SU-DHL-6 (cell line): ENCODE results near the gene BAHCC1.

Source experiments
- H2AFZ ChIP-seq: fragments of 200-600 bp; sonication (generic); 2 replicates; pipeline ENCODE4 v1.6.1; 2014; ENCODE audit warnings: low read depth, mild to moderate bottlenecking, moderate library complexity, mixed read lengths, antibody characterized with exemption, low read length; ENCODE audit not compliant: severe bottlenecking
- H3F3A ChIP-seq: fragments of 200-600 bp; shearing (Covaris generic); 2 replicates; pipeline ENCODE4 v1.6.0; 2016; ENCODE audit warnings: antibody characterized with exemption, mild to moderate bottlenecking; ENCODE audit not compliant: insufficient read depth
- H3K27ac ChIP-seq: fragments of 200-600 bp; sonication (generic); 2 replicates; pipeline ENCODE4 v1.5.1; 2016; ENCODE audit warnings: low read depth, mild to moderate bottlenecking, low read length, moderate library complexity, mixed read lengths
- H3K27me3 ChIP-seq: fragments of 200-600 bp; sonication (generic), shearing (Covaris generic); 2 replicates; pipeline ENCODE4 v1.6.0; 2014; ENCODE audit warnings: mild to moderate bottlenecking, low read length
- H3K36me3 ChIP-seq: fragments of 200-600 bp; sonication (generic); 2 replicates; pipeline ENCODE4 v1.6.1; 2014; ENCODE audit warnings: mild to moderate bottlenecking, low read length, mixed read lengths
- H3K4me2 ChIP-seq: fragments of 300-600, 200-600 bp; shearing (Covaris generic), sonication (generic); 2 replicates; pipeline ENCODE4 v1.6.0; 2014; ENCODE audit warnings: low read length, low read depth, mild to moderate bottlenecking; ENCODE audit not compliant: poor library complexity, severe bottlenecking
- H3K4me3 ChIP-seq: fragments of 200-600 bp; sonication (generic); 2 replicates; pipeline ENCODE4 v1.5.1; 2014; ENCODE audit warnings: antibody characterized with exemption, low read length, mild to moderate bottlenecking, mixed read lengths; ENCODE audit not compliant: insufficient read depth, poor library complexity, severe bottlenecking
- H3K79me2 ChIP-seq: fragments of 200-600 bp; sonication (generic); 2 replicates; pipeline ENCODE4 v1.6.1; 2014; ENCODE audit warnings: mild to moderate bottlenecking, low read length, moderate library complexity; ENCODE audit not compliant: insufficient read depth
- H3K9ac ChIP-seq: fragments of 200-600 bp; sonication (generic); 2 replicates; pipeline ENCODE4 v1.7.0; 2014; ENCODE audit warnings: mild to moderate bottlenecking, low read length
- H3K9me2 ChIP-seq: fragments of 200-600 bp; sonication (generic); replicated peaks from 2 replicates; pipeline ENCODE4 v1.6.1; 2014; ENCODE audit warnings: low read length; ENCODE audit not compliant: insufficient read depth
- H3K9me3 ChIP-seq: fragments of 200-600 bp; sonication (generic); 2 replicates; pipeline ENCODE4 v1.6.1; 2014; ENCODE audit warnings: low read length, mixed read lengths; ENCODE audit not compliant: insufficient read depth
- H4K20me1 ChIP-seq: fragments of 200-600 bp; sonication (generic); 2 replicates; pipeline ENCODE4 v1.6.1; 2014; ENCODE audit warnings: low read depth, mild to moderate bottlenecking, antibody characterized with exemption, low read length, moderate library complexity, mixed read lengths
- EZH2phosphoT487 ChIP-seq: fragments of 200-600 bp; sonication (generic), shearing (Covaris generic); conservative IDR thresholded peaks from 2 replicates; pipeline ENCODE4 v1.6.1; 2018; ENCODE audit warnings: mild to moderate bottlenecking, antibody characterized with exemption, low read length, moderate library complexity, mixed read lengths
- TF ChIP-seq, protein P1 (sequence below): fragments of 200-600 bp; sonication (generic); IDR thresholded peaks from one replicate; pipeline ENCODE4 v1.5.1; 2017; ENCODE audit warnings: antibody characterized with exemption, mild to moderate bottlenecking, low read length, moderate library complexity; ENCODE audit not compliant: insufficient read depth, poor library complexity, severe bottlenecking

The BAHCC1 gene

GRCh38 chr17:81443269-81443668, 48.0 kb downstream of the BAHCC1 start:
- no peak overlapping the region for H3K9ac ChIP-seq
- H3K27ac ChIP-seq = no peak overlapping the region
- no peaks in the 10 kb centered on the region for H4K20me1 ChIP-seq
- H3K4me3 ChIP-seq = no peak overlapping the region
- no peak overlapping the region for H3K4me2 ChIP-seq
- no peaks in the 10 kb centered on the region for H3K79me2 ChIP-seq
- no peaks in the 10 kb centered on the region for H3K27me3 ChIP-seq
- TF ChIP-seq EZH2phosphoT487 = no peak
- TF ChIP-seq, protein P1, sequence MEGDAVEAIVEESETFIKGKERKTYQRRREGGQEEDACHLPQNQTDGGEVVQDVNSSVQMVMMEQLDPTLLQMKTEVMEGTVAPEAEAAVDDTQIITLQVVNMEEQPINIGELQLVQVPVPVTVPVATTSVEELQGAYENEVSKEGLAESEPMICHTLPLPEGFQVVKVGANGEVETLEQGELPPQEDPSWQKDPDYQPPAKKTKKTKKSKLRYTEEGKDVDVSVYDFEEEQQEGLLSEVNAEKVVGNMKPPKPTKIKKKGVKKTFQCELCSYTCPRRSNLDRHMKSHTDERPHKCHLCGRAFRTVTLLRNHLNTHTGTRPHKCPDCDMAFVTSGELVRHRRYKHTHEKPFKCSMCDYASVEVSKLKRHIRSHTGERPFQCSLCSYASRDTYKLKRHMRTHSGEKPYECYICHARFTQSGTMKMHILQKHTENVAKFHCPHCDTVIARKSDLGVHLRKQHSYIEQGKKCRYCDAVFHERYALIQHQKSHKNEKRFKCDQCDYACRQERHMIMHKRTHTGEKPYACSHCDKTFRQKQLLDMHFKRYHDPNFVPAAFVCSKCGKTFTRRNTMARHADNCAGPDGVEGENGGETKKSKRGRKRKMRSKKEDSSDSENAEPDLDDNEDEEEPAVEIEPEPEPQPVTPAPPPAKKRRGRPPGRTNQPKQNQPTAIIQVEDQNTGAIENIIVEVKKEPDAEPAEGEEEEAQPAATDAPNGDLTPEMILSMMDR = no peak
- no peaks in the 10 kb centered on the region for H3K36me3 ChIP-seq
- H2AFZ ChIP-seq = no peak overlapping the region
- no peaks in the 10 kb centered on the region for H3K9me2 ChIP-seq
- no peaks in the 10 kb centered on the region for H3F3A ChIP-seq
- H3K9me3 ChIP-seq = no peaks in the 10 kb centered on the region

DNA sequence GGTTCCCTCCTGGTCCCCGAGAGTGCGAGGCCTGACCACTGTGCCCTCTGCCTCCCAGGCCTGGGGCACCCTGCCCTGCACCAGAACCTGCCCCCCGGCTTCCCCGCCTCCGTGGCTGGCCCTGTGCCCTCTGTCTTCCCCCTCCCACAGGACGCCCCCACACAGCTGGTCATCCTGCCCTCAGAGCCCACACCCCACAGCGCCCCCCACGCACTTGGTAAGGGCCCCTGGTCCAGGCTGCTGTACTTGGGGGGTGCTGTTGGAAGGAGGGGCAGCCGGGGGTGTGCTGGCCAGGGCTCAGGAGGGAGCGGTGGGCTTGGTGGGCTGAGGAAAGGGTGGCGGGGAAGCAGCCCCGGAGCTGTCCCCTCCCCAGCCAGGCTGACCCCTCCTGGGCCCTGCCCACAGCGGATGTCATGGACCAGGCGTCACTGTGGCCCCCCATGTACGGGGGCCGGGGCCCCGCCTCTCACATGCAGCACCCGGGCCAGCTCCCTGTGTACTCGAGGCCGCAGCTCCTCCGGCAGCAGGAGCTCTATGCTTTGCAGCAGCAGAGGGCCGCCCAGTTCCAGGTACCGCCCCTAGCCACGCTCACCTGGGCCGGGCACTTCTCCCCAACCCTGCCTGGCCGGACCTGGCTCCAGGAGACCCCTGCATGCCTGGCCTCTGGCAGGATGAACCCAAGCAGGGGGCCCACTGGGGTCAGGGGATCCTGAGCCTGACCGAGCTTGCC, 49.5 kb downstream of the BAHCC1 start:
- no peak overlapping the region for H2AFZ ChIP-seq
- H3K27me3 ChIP-seq = no peaks in the 10 kb centered on the region
- no peaks in the 10 kb centered on the region for H3F3A ChIP-seq
- no peaks in the 10 kb centered on the region for H3K36me3 ChIP-seq
- no peaks in the 10 kb centered on the region for H3K9me3 ChIP-seq
- no peaks in the 10 kb centered on the region for H3K79me2 ChIP-seq
- H3K9me2 ChIP-seq = no peaks in the 10 kb centered on the region
- no peak overlapping the region for H3K27ac ChIP-seq
- no peak overlapping the region for H3K4me2 ChIP-seq
- no peak for TF ChIP-seq EZH2phosphoT487
- TF ChIP-seq, protein P1 = no peak
- no peak overlapping the region for H3K4me3 ChIP-seq
- H4K20me1 ChIP-seq = no peaks in the 10 kb centered on the region
- H3K9ac ChIP-seq = no peak overlapping the region

DNA sequence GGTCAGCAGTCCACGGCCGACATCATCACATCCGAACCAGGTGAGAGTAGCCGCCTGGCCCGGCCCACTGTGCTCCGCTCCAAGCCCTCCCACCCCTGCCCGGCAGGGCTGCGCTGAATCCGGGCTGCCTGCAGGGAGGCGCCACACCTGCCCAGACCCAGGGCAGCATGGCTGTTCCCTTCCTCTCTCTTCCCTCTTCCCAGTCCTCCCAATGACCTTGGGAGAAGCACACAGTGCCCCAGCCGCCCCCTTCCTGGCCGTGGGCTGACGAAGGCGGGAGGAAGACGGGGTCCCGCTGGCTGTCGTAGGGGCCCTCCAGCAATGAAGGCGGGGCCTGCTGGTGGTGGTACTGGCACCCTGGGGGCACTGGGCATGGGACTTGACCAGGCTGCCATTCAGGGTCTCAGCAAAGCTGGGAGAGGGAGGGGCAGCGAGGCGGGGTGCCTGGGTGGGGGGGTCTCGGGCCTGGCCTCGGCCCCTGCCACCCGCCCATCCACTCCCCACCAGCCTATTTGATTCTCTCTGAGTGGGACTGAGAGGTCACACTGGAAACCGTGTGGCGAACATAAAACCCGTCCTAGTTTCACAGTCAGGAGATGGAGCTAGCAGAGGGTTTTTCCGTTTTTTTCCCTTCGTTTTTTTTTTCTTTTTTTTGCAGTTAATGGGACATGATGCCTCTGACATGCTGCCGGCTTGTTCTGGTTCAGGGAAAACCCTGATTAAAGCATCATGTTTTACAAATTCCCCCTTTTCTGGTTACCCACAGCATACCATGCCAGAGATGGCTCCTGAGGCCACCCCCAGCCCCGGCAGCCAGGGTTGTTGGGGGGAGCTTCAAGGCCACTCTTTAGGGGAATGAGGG, 50.6 kb downstream of the BAHCC1 start:
- Histone ChIP-seq H3K4me3 (no peak overlapping the region), H3K4me2 (no peak overlapping the region), H3K36me3 (no peaks in the 10 kb centered on the region), H3K9ac (no peak overlapping the region), H3K79me2 (no peaks in the 10 kb centered on the region), H3F3A (no peaks in the 10 kb centered on the region), H4K20me1 (no peaks in the 10 kb centered on the region), H3K9me2 (no peaks in the 10 kb centered on the region), H3K27me3 (no peaks in the 10 kb centered on the region), H3K9me3 (no peaks in the 10 kb centered on the region), H2AFZ (no peak overlapping the region), H3K27ac (no peak overlapping the region)
- TF ChIP-seq EZH2phosphoT487 = no peak
- TF ChIP-seq, protein P1 = no peak
